Inflammatory macrophage (primary cell): ENCODE results near the gene KLHL35.
"Not testable (repeated sequence)": the region's sequence is repeated elsewhere in the genome, so short reads cannot be mapped to it uniquely, and the experiment has no call there.

Experiments used
- DNase-seq, 2 donors: peaks; one replicate each; pipeline ENCODE4 v3.0.0-alpha.2; 2020 to 2022

The KLHL35 gene

GRCh38 chr11:75388386-75389275 lies 44.4 kb downstream of the KLHL35 start:
- DNase-seq: peak; percentile 77 to 81

GRCh38 chr11:75387736-75388294 lies 45.2 kb downstream of the KLHL35 start:
- no peak for DNase-seq

- no peak for DNase-seq
Observed at GRCh38 chr11:75386942-75387630, 45.9 kb downstream of the KLHL35 start.

GRCh38 chr11:75384438-75385080 lies 48.4 kb downstream of the KLHL35 start:
- DNase-seq: peak; percentile 79 to 82

- peak; percentile 38 to 61 for DNase-seq
Observed at GRCh38 chr11:75383246-75383645, 49.8 kb downstream of the KLHL35 start.

GRCh38 chr11:75380716-75381420 lies 52.1 kb downstream of the KLHL35 start:
- peak; percentile 63 to 83 for DNase-seq

GRCh38 chr11:75380245-75380644 lies 52.8 kb downstream of the KLHL35 start:
- no peak for DNase-seq

- DNase-seq: not testable (repeated sequence)
Observed at GRCh38 chr11:75378776-75379175, 54.2 kb downstream of the KLHL35 start.

- DNase-seq: no peak
Observed at GRCh38 chr11:75376175-75376574, 56.8 kb downstream of the KLHL35 start.

GRCh38 chr11:75375626-75376025 lies 57.4 kb downstream of the KLHL35 start:
- no peak for DNase-seq

GRCh38 chr11:75374646-75375045 lies 58.4 kb downstream of the KLHL35 start:
- DNase-seq: no peak

- no peak for DNase-seq
Observed at GRCh38 chr11:75373201-75373600, 59.8 kb downstream of the KLHL35 start.
